SK-N-DZ (cell line): Measurements from ENCODE around the gene SCFD1. TPM values are rescaled to one million over a fixed set of nuclear protein-coding genes. Genes with fewer than 3 reads are reported as not detected.
"Not testable (repeated sequence)": the region's sequence is repeated elsewhere in the genome, so short reads cannot be mapped to it uniquely, and the experiment has no call there.

Experiments used
- DNase-seq: peaks from one replicate; pipeline ENCODE4 v3.0.0-alpha.2; 2015; ENCODE audit warnings: low spot score
- polyA plus RNA-seq, 2 experiments: library from polyadenylated mRNA; depleted of rRNA; stranded (reverse); fragments of >200 nt; gene quantifications; 2 replicates each; pipeline ENCODE4 v1.2.3, GENCODE V29; 2014

SCFD1 gene
- 57.8 and 65.1 TPM in 2 replicates for polyA plus RNA-seq (2014; cell fraction: cytosol; rRNA removed)
- 68.8 and 69.3 TPM in 2 replicates for polyA plus RNA-seq (2014; cell fraction: nucleus; rRNA removed)

DNA sequence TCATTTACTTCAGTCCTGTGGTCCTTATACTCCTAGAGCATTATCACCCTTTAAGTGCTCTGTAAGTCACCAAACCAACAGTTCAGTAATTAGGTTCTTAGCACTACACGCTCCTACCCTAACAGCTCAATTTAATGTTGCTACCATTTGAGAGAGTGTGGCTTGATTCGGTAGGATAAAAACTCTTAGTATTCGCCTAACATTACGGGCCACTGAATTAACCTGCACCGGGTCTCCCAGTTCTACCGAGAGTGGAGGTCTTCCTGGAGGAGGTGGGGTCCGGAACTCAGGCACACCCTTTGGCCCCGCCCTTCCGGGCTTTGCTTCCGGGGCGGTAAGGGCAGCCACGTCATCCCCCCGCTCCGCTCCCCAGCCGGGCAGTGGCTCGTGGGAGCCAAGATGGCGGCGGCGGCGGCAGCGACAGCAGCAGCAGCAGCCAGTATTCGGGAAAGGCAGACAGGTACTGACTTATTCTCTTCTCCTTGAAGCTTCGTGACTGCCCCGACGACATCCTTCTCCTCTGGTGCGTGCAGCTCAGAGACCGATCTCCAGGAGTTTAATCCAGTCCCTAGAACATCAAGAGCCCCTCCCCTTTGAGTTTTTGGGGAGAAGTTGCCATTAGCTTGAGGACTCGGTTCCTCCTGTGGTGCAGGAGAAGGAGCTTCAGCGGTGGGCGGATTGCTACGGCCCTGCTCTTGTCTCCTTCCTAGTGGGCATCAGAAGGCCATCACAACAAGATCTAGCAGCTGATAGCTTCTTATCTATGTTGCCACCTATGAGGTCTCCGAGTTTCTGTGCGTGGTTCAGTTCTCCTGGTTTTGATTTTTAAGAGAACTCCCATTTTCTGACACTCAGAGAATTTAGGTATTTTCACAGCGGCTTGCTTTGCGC, at the start of gene SCFD1:
TSS of gene SCFD1 (plus strand) at position 380 of the 891 bp plus-strand sequence. CDS start at position 400, 20 bp downstream.
- DNase-seq, result peak; percentile 94

- DNase-seq, result no peak
These were observed 49.3 kb upstream of the SCFD1 start for GRCh38 chr14:30572771-30573170.

- no peak for DNase-seq
These were observed 48.8 kb upstream of the SCFD1 start for GRCh38 chr14:30573226-30573814.

GRCh38 chr14:30573966-30574365, 48.2 kb upstream of the SCFD1 start:
- DNase-seq, result no peak

- not testable (repeated sequence) for DNase-seq
These were observed 47.3 kb upstream of the SCFD1 start for GRCh38 chr14:30574777-30575176.

DNA sequence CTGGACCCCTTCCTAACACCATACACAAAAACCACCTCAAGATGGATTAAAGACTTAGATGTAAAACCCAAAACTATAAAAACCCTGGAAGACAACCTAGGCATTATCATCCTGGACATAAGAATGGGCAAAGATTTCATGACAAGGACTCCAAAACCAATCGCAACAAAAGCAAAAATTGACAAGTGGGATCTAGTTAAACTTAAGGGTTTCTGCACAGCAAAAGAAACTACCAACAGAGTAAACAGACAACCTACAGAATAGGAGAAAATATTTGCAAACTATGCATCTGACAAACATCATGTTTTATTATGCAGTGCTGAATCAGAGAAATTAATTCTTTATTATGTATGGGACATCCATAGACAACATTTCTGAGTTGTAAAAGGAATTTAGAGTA, 45.8 kb upstream of the SCFD1 start:
- DNase-seq, result not testable (repeated sequence)

- no peak for DNase-seq
These were observed 41.4 kb upstream of the SCFD1 start for GRCh38 chr14:30580616-30581282.

DNA sequence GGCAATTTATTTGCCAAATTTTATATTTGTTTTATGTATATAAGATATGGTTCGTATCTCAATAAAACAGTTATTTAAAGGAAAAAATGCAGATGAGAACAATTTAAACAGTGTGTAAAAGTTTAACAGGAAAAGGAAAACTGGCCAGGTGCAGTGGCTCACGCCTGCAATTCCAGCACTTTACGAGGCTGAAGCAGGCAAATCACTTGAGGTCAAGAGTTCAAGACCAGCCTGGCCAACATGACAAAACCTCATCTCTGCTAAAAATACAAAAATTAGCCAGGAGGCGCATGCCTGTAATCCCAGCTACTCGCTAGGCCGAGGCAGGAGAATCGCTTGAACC, 40.9 kb upstream of the SCFD1 start:
- no peak for DNase-seq

- no peak for DNase-seq
These were observed 39.7 kb upstream of the SCFD1 start for GRCh38 chr14:30582376-30582775.

- no peak for DNase-seq
These were observed 38.0 kb upstream of the SCFD1 start for GRCh38 chr14:30584058-30584630.

- no peak for DNase-seq
These were observed 36.9 kb upstream of the SCFD1 start for GRCh38 chr14:30585204-30585603.

DNA sequence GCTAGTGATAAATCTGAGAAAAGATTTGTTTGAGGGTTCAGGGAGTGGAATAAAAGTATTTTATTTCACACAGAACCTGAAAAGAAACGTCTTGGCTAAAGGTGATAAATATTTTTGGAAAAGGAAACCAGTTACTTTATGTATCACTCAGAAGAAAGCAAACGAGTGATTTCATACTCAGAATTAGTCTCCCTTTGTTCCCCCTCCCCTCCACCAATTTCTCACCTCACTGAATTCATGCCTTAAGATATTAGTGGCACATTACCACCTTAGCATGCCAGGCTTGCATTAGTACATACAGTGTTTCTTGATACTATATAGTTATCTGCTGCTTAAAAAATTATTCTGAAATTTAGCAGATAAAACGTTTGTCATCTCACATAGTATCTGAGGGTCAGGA, 35.0 kb upstream of the SCFD1 start:
- no peak for DNase-seq

DNA sequence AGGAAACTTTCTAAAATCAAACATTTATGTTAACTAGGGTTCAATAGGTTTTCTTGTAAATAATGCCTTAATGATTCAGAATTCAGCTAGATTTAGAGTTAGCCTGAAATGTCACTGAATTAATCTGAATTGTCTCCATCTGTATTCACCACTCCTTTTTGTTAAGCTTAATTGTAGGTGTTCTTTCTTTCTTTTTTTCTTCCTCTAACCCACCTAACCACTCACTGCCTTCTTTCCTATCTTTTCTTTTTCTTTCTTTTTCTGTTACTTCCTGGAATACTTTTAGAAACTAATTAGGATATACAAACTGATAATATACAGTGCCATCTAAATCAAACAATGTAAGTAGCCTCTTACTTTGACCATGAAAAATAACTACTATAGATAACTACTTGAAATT, 33.2 kb upstream of the SCFD1 start:
- DNase-seq, result no peak

- no peak for DNase-seq
These were observed 25.2 kb upstream of the SCFD1 start for GRCh38 chr14:30596935-30597334.

DNA sequence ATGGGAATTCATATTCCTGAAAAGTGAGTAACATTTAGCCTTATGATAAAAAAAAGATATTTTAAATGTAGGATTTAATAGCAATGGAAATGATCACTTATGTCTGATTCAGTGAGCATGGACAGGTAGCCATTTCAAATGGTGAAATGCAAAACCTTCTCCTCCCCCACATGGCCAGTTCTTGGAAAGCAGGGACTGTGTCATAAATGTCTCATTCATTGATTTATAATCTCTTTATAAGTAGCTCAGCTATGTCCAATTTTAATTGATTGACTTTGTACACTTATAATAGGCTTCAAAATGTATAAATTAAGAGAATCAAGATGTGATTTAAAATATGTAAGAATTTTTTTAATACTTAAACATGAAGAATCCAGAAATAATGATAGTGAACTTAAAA, 24.6 kb upstream of the SCFD1 start:
- no peak for DNase-seq

- DNase-seq, result no peak
These were observed 20.9 kb upstream of the SCFD1 start for GRCh38 chr14:30600922-30601918.

DNA sequence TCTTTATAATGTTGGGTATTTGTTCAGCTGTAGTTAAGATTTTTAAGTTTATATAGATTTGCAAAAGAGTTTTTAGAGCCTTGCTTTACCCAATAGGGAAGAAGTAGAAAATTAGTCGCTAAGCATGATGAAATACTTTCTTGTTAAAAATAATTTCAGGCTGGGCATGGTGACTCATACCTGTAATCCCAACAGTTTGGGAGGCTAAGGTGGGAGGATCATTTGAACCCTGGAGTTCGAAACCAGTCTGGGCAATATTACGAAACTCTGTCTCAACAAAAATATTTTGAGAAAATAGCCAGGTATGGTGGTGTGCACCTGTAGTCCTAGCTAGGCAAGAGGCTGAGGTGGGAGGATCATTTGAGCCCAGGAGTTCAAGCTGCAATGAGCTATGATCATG, 18.7 kb upstream of the SCFD1 start:
- no peak for DNase-seq

DNA sequence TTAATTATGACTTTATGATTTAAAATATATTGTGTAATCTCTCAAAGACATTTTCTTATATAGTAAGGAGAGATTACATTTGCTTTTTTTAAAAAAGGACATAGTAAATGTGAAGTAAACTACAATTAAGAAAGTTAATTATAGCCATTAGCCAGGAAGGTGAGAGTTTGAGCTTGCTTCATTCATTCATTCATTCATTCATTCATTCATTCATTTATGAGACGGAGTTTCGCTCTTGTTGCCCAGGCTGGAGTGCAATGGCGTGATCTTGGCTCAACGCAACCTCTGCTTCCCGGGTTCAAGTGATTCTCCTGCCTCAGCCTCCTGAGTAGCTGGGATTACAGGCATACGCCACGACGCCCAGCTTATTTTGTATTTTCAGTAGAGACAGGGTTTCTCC, 17.4 kb upstream of the SCFD1 start:
- not testable (repeated sequence) for DNase-seq

DNA sequence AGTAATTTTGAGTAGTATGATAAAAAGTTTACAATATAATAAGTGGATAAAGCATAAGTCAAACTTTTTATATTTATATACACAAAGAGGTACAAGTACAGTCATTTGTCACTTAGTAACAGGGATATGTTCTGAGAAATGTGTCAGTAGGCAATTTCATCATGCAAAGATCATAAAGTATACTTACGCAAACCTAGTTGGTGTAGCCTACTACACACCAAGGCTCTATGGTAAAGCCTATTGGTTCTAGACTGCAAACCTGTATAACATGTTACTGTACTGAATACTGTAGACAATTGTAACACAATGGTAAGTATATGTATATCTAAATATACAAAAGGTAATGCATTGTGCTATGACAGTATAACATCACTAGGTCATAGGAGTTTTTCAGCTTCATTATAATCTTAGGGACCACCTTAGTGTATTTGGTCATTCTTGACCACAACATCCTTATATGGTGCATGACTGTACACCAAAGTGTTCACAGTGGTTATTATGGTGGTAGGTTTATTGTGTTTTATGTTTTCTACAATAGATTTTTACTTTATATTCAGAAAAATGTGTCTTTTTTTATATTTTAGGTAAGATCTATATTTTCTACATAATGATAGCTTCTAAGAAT, 14.9 kb upstream of the SCFD1 start:
- DNase-seq, result no peak

DNA sequence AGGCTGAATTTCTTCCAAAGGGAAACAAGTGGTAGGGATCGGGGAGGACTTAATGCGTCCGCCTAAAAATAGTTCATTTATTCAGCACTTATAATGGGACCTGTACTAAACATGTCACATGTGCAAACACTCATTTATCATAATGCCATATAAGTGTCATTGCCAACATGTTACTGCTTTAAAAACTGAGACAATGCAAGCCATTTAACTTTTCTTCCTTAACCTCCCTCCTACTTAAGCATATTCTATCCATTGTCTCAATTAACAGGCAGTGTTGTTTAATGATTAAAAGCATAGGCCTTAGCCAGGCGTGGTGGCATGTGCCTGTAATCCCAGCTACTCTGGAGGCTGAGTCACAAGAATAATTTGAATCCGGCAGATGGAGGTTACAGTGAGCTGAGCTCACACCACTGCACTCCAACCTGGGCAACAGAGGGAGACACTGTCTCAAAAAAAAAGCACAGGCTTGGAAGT, 13.5 kb upstream of the SCFD1 start:
- DNase-seq, result no peak
